Adrenal gland (tissue), 12 donors: ENCODE results near the gene MYCL. TPM values are rescaled to one million over a fixed set of nuclear protein-coding genes. Genes with fewer than 3 reads are reported as not detected.

Source experiments
- DNase-seq, 7 donors: peaks; one replicate each; pipeline ENCODE4 v3.0.0-alpha.2; 2019 to 2020
- H3K27ac ChIP-seq, 5 donors: fragments of 200-600 bp; sonication (generic) in 4 of 5; 1 replicate in 3 of 5; 2 replicates in 2 of 5; pipeline versions ENCODE4 v1.5.1 to v1.8.0; 2016 to 2020; ENCODE audit warnings: mild to moderate bottlenecking in 1 of 5
- H3K27me3 ChIP-seq: fragments of 200-600 bp; 2 replicates; pipeline ENCODE4 v1.8.0; 2021
- H3K36me3 ChIP-seq, 2 donors: fragments of 200-600 bp; replicated peaks in 1 of 2; 1 replicate in 1 of 2; 2 replicates in 1 of 2; pipeline versions ENCODE4 v1.5.1 to v1.8.0; 2018 to 2022
- H3K4me1 ChIP-seq, 2 donors: fragments of 200-600 bp; replicated peaks in 1 of 2; 1 replicate in 1 of 2; 2 replicates in 1 of 2; pipeline versions ENCODE4 v1.5.1 to v1.8.0; 2018 to 2021
- H3K4me3 ChIP-seq, 4 donors: fragments of 200-600 bp; sonication (generic) in 3 of 4; one replicate each; pipeline ENCODE4 v1.5.1; 2016 to 2018
- H3K9me3 ChIP-seq, 3 donors: fragments of 200-600 bp; sonication (generic) in 1 of 3; replicated peaks in 1 of 3; 1 replicate in 2 of 3; 2 replicates in 1 of 3; pipeline versions ENCODE4 v1.5.1 to v1.8.0; 2016 to 2021
- CTCF ChIP-seq, 6 experiments: fragments of 450-650 bp in 4 of 6; fragments of 200-600 bp in 2 of 6; sonication (generic) in 1 of 6; IDR thresholded peaks; 1 replicate in 5 of 6; 2 replicates in 1 of 6; pipeline versions ENCODE4 v1.5.1 to v1.8.0; 2016 to 2021; ENCODE audit warnings: antibody characterized with exemption in 6 of 6, mild to moderate bottlenecking in 2 of 6, moderate library complexity in 1 of 6
- POLR2A ChIP-seq, 2 donors: fragments of 450-650 bp; IDR thresholded peaks; one replicate each; pipeline ENCODE4 v1.6.1; 2017; ENCODE audit warnings: antibody characterized with exemption in 2 of 2, mild to moderate bottlenecking in 2 of 2, moderate library complexity in 1 of 2
- WGBS, 4 donors: extraction: QIAGEN DNeasy Blood & Tissue Kit in 2 of 4; methylation state at CpG; one replicate each; pipeline versions ENCODE4 v1.1.5 to v1.1.7; 2013 to 2017; 5-methylcytosine and 5-hydroxymethylcytosine counted together
- intact Hi-C, 2 donors: fragments of 100-400 bp; cut with DNase I; formaldehyde crosslinking; loops; one replicate each; pipeline versions ENCODE4 v1.14.1 to v1.15.0; 2022 to 2023
- polyA plus RNA-seq, 3 donors: library from polyadenylated mRNA; stranded (reverse); fragments of 200-250 nt in 2 of 3; fragments of 350-450 nt in 1 of 3; fragmentation: Illumina TruSeq in 1 of 3; extraction: RNeasy Lipid Tissue Mini Kit (QIAGEN cat#74804) in 1 of 3; gene quantifications; one replicate each; pipeline ENCODE4 v1.2.3, GENCODE V29; 2013 to 2014
- total RNA-seq, 9 donors: library from RNA; depleted of rRNA in 4 of 9; stranded (reverse); fragments of >200 nt in 4 of 9; fragments of 120-200 nt in 1 of 9; fragmentation: NEBNext Ultra II Directional in 1 of 9; extraction: Animal tissue kit (Norgen Biotek cat#: 25700) in 1 of 9; gene quantifications; one replicate each; pipeline versions ENCODE4 v1.1.0 to v1.2.4, GENCODE V29; 2013 to 2023
- donor health status: healthy with polysubstance abuse.
- donor health status: Bipolar disorder and iron deficiency.
- donor health status: DM: yes; HTN: yes; CAD: no.
- donor health status: DM: no; HTN: no; CAD: no.
- donor health status: DM: no; HTN: no; CAD: no.
- donor health status: DM: yes; HTN: yes; CAD: no.

The MYCL gene
- total and polyA plus RNA-seq, 12 donors = 0.07 to 0.69 (median 0.36) TPM; not detected in 1

- DNase-seq = peak in 1 of 7 donors; percentile 21
- H3K27ac ChIP-seq = no peak overlapping the region
- intact Hi-C loops = loop anchor here (5.0 kb wide), 1 partner anchor 84 kb away; no protein-coding TSS in a partner anchor
Observed at GRCh38 chr1:39900662-39901463, 854 bp downstream of the MYCL start.

GRCh38 chr1:39899611-39900538 is 1.8 kb downstream of the MYCL start:
- Histone ChIP-seq H3K4me1 (peaks cover 11 to 19% of the 10 kb centered on the region in 2 donors), H3K27me3 (peaks cover 22% of the 10 kb centered on the region), H3K4me3 (no peak overlapping the region), H3K36me3 (no peaks in the 10 kb centered on the region), H3K9me3 (no peaks in the 10 kb centered on the region), H3K27ac (no peak overlapping the region)
- intact Hi-C loops = loop anchor here (5.0 kb wide), 1 partner anchor 83 kb away; no protein-coding TSS in a partner anchor
- no peak for DNase-seq
- WGBS, 4 donors = 67 to 78% (median 78%) methylated on average over 8 of the region's 8 CpGs
- no peak for TF ChIP-seq POLR2A (IDR thresholded peaks at IDR 0.05)
- no peak for TF ChIP-seq CTCF (IDR thresholded peaks at IDR 0.05)

More at GRCh38 chr1:39900662-39901463, 854 bp downstream of the MYCL start:
- Histone ChIP-seq H3K4me1 (peaks cover 11 to 19% of the 10 kb centered on the region in 2 donors), H3K36me3 (no peaks in the 10 kb centered on the region), H3K27me3 (peaks cover 22% of the 10 kb centered on the region), H3K9me3 (no peaks in the 10 kb centered on the region), H3K4me3 (peak overlapping the region in 2 of 4 donors; percentile 10 to 57)
- TF ChIP-seq CTCF (IDR thresholded peaks at IDR 0.05) (no peak), POLR2A (IDR thresholded peaks at IDR 0.05) (no peak)
- 4 to 30% (median 5%) methylated on average over 7 to 64 of the region's 64 CpGs for WGBS, 4 donors

- Histone ChIP-seq H3K27me3 (peaks cover 22% of the 10 kb centered on the region), H3K9me3 (no peaks in the 10 kb centered on the region), H3K36me3 (no peaks in the 10 kb centered on the region), H3K4me1 (peaks cover 11 to 19% of the 10 kb centered on the region in 2 donors), H3K4me3 (no peak overlapping the region), H3K27ac (no peak overlapping the region)
- DNase-seq = peak in 1 of 7 donors; percentile 26
- TF ChIP-seq CTCF (IDR thresholded peaks at IDR 0.05) = no peak
- TF ChIP-seq POLR2A (IDR thresholded peaks at IDR 0.05) = no peak
- intact Hi-C loops = no loop called here
- WGBS, 4 donors = 44 to 57% (median 54%) methylated on average over 11 to 14 of the region's 14 CpGs
Observed at GRCh38 chr1:39898648-39899603, 2.8 kb downstream of the MYCL start.
